Panc1 (cell line): Measurements from ENCODE around the gene METTL24.

ENCODE experiments used
- POLR2AphosphoS5 ChIP-seq: IDR thresholded peaks from 2 replicates; pipeline ENCODE4 v1.6.1; 2012; ENCODE audit warnings: mild to moderate bottlenecking, low read depth, low read length, moderate library complexity
- SIN3A ChIP-seq: IDR thresholded peaks from 2 replicates; pipeline ENCODE4 v1.6.1; 2012; ENCODE audit warnings: low read depth, mild to moderate bottlenecking, low read length, moderate library complexity, borderline replicate concordance; ENCODE audit not compliant: insufficient read depth
- TCF7L2 ChIP-seq: IDR thresholded peaks from 2 replicates; pipeline ENCODE4 v1.6.1; 2011; ENCODE audit warnings: mild to moderate bottlenecking, low read depth, low read length, inconsistent platforms
- TF ChIP-seq, protein P1 (sequence below): fragments of 450-650 bp; IDR thresholded peaks from 2 replicates; pipeline ENCODE4 v1.5.1; 2017; ENCODE audit warnings: mild to moderate bottlenecking
- TF ChIP-seq, protein P2 (sequence below), 2 experiments: IDR thresholded peaks; 2 replicates each; pipeline ENCODE4 v1.6.1; 2011 to 2012; ENCODE audit warnings: low read depth in 2 of 2, control low read depth in 1 of 2, low read length in 1 of 2, mild to moderate bottlenecking in 1 of 2, moderate library complexity in 1 of 2; ENCODE audit not compliant: insufficient read depth in 1 of 2

DNA sequence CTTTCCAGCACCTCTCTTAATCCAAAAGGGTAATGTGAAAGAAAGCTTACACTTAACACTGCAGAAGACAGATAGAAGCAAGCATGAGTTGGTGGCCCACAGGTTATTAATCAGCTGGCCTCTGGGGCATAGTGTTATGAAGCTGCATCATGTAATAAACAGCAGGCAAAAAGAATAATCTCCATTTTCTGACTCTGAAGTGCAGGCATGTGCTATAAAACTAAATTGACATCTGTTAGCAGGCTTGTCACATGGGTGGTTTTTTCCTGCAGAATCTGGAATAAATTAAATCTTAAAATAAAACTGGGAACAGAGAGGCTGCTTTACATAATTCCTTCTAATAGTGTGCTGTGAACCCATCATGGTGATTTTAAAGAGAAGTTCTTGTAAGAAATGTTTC is 73.3 kb downstream of the METTL24 start:
- TF ChIP-seq, protein P1, sequence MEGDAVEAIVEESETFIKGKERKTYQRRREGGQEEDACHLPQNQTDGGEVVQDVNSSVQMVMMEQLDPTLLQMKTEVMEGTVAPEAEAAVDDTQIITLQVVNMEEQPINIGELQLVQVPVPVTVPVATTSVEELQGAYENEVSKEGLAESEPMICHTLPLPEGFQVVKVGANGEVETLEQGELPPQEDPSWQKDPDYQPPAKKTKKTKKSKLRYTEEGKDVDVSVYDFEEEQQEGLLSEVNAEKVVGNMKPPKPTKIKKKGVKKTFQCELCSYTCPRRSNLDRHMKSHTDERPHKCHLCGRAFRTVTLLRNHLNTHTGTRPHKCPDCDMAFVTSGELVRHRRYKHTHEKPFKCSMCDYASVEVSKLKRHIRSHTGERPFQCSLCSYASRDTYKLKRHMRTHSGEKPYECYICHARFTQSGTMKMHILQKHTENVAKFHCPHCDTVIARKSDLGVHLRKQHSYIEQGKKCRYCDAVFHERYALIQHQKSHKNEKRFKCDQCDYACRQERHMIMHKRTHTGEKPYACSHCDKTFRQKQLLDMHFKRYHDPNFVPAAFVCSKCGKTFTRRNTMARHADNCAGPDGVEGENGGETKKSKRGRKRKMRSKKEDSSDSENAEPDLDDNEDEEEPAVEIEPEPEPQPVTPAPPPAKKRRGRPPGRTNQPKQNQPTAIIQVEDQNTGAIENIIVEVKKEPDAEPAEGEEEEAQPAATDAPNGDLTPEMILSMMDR: no peak
- TF ChIP-seq, protein P2, sequence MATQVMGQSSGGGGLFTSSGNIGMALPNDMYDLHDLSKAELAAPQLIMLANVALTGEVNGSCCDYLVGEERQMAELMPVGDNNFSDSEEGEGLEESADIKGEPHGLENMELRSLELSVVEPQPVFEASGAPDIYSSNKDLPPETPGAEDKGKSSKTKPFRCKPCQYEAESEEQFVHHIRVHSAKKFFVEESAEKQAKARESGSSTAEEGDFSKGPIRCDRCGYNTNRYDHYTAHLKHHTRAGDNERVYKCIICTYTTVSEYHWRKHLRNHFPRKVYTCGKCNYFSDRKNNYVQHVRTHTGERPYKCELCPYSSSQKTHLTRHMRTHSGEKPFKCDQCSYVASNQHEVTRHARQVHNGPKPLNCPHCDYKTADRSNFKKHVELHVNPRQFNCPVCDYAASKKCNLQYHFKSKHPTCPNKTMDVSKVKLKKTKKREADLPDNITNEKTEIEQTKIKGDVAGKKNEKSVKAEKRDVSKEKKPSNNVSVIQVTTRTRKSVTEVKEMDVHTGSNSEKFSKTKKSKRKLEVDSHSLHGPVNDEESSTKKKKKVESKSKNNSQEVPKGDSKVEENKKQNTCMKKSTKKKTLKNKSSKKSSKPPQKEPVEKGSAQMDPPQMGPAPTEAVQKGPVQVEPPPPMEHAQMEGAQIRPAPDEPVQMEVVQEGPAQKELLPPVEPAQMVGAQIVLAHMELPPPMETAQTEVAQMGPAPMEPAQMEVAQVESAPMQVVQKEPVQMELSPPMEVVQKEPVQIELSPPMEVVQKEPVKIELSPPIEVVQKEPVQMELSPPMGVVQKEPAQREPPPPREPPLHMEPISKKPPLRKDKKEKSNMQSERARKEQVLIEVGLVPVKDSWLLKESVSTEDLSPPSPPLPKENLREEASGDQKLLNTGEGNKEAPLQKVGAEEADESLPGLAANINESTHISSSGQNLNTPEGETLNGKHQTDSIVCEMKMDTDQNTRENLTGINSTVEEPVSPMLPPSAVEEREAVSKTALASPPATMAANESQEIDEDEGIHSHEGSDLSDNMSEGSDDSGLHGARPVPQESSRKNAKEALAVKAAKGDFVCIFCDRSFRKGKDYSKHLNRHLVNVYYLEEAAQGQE (IDR thresholded peaks at IDR 0.05; ENCODE audit: insufficient read depth in 1 of 2, low read depth in 2 of 2, low read length in 1 of 2): no peak
- no peak for TF ChIP-seq POLR2AphosphoS5
- TF ChIP-seq TCF7L2: no peak
- TF ChIP-seq SIN3A: no peak
